SJCRH30 (cell line): ENCODE results near the gene MLYCD. TPM values are rescaled to one million over a fixed set of nuclear protein-coding genes. Genes with fewer than 3 reads are reported as not detected.

Experiments
- DNase-seq, 2 experiments: peaks; one replicate each; pipeline ENCODE4 v3.0.0-alpha.2; 2015 to 2020
- H3K27ac ChIP-seq: fragments of 250-450 bp; sonication (Bioruptor Pico); 2 replicates; pipeline ENCODE4 v1.5.1; 2020; ENCODE audit warnings: mild to moderate bottlenecking, moderate library complexity
- H3K27me3 ChIP-seq: fragments of 250-450 bp; sonication (Bioruptor Pico); 2 replicates; pipeline ENCODE4 v1.5.1; 2020; ENCODE audit warnings: mild to moderate bottlenecking, moderate library complexity
- H3K36me3 ChIP-seq: fragments of 250-450 bp; sonication (Bioruptor Pico); 2 replicates; pipeline ENCODE4 v1.5.1; 2020; ENCODE audit warnings: mild to moderate bottlenecking, moderate library complexity
- H3K4me1 ChIP-seq: fragments of 250-450 bp; sonication (Bioruptor Pico); 2 replicates; pipeline ENCODE4 v1.5.1; 2020; ENCODE audit warnings: mild to moderate bottlenecking, moderate library complexity
- H3K4me3 ChIP-seq: fragments of 250-450 bp; sonication (Bioruptor Pico); 2 replicates; pipeline ENCODE4 v1.5.1; 2020; ENCODE audit warnings: mild to moderate bottlenecking, moderate library complexity
- H3K9me3 ChIP-seq: fragments of 250-450 bp; sonication (Bioruptor Pico); replicated peaks from 2 replicates; pipeline ENCODE4 v1.5.1; 2020; ENCODE audit warnings: mild to moderate bottlenecking, moderate library complexity
- total RNA-seq: library from RNA; depleted of rRNA; stranded (reverse); fragments of >200 nt; shearing (Covaris generic); gene quantifications from 2 replicates; pipeline ENCODE4 v1.2.3, GENCODE V29; 2014; rRNA removed

The MLYCD gene
- total RNA-seq, 1 experiment from 2014 or later = 1.1 TPM

DNA sequence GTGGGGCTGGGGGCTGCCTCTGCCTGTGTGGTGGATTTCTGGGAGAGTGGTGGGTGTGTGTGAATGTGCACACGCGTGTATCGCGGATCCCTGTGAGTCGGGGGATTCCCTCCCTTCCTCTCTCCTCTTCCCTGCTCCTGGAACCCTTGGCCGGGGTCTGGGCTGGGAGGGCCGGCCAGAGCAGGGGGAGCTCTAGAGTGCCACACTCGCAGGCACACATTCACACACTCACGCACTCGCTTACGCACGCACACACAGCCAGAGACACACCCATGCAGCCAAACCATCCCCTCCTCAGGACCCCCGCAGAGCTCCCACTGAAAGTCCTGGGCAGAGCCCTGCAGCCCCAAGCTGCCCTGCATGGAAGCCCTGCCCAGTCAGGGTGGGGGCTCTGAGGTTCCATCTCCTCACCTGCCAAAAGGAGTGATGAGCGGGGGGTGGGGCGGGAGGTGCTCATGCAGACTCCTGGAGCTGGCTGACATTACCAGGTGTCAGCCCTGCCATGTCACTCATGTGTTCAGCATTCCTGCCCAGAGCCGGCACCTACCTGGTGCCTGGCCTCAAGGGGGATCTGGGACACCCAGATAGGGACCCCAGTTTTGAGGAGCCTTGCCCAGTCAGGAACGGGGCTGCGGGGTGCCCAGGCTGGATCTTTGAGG lies 71.0 kb downstream of the MLYCD start:
- no peak overlapping the region for H3K27ac ChIP-seq
- H3K27me3 ChIP-seq = no peaks in the 10 kb centered on the region
- no peaks in the 10 kb centered on the region for H3K36me3 ChIP-seq
- no peak overlapping the region for H3K4me3 ChIP-seq
- no peaks in the 10 kb centered on the region for H3K4me1 ChIP-seq
- DNase-seq = no peak
- H3K9me3 ChIP-seq = no peaks in the 10 kb centered on the region

DNA sequence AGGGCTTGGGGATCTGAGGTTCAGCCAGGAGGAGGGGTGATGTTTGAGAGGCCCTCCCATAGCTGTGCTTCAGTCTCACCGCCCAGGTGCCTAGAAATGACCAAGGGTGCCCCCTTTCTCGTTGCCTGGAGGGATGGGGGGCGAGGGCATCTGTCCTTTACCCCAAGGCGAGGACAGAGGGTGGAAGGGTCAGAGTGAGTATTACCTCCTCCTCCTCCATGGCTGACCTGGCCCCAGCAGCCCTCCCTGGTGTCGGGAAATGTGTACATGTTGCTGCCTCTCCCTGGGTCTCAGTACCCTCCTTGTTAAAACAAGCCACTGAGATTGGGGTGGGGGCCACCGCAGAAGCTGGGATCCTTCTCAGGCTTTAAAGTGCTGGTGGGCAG lies 71.5 kb downstream of the MLYCD start:
- no peaks in the 10 kb centered on the region for H3K36me3 ChIP-seq
- no peaks in the 10 kb centered on the region for H3K27me3 ChIP-seq
- no peak for DNase-seq
- H3K27ac ChIP-seq = no peak overlapping the region
- H3K4me3 ChIP-seq = no peak overlapping the region
- H3K9me3 ChIP-seq = no peaks in the 10 kb centered on the region
- no peaks in the 10 kb centered on the region for H3K4me1 ChIP-seq

DNA sequence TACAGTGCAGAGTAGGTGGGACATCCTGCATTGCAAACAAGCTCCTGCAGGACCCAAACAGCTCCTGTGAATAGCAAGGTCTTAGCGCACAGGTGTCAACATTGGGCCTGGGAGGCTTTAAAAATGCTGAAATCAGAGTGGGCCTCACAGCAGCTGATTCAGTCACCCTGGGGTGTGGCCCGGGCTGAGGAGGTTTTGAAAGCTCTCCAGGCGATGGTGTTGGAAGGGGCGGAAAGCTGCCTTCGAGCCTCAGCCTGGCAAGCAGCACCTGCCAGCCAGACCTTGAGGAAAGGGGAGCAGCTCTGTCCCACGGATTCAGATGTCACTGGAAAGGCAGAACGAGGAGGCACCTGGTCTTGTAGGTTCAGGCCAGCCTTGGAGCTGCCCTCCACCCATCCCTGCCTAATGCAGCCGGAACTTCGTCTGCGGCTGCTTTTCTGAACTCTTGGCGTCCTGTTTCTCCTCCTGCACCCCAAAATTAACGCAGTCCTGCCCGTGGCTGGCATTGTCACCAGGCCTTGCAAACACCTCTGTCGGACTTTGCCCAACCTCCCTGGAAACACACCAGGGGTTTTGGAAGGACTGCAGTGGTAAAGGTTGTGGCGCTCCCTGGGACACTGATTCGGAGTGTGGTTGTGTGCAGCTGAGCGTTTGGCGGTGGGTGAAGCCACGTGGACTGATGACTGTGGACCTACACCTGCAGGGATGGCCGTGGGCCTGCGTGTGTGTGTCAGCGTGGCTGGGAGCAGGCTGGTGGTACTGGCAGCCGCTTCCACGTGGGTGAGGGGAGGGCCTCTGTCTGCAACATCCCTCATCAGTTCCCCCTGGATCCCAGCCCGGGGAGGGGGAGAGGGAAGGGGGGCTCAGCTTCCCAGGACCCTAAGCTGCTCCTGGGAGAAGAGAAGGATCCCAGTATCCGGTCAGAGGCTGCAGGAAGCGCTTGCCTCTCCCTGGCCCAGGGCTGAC lies 72.5 kb downstream of the MLYCD start:
- no peak for DNase-seq
- Histone ChIP-seq H3K27me3 (no peaks in the 10 kb centered on the region), H3K9me3 (no peaks in the 10 kb centered on the region), H3K4me1 (no peaks in the 10 kb centered on the region), H3K36me3 (no peaks in the 10 kb centered on the region), H3K4me3 (no peak overlapping the region), H3K27ac (no peak overlapping the region)

DNA sequence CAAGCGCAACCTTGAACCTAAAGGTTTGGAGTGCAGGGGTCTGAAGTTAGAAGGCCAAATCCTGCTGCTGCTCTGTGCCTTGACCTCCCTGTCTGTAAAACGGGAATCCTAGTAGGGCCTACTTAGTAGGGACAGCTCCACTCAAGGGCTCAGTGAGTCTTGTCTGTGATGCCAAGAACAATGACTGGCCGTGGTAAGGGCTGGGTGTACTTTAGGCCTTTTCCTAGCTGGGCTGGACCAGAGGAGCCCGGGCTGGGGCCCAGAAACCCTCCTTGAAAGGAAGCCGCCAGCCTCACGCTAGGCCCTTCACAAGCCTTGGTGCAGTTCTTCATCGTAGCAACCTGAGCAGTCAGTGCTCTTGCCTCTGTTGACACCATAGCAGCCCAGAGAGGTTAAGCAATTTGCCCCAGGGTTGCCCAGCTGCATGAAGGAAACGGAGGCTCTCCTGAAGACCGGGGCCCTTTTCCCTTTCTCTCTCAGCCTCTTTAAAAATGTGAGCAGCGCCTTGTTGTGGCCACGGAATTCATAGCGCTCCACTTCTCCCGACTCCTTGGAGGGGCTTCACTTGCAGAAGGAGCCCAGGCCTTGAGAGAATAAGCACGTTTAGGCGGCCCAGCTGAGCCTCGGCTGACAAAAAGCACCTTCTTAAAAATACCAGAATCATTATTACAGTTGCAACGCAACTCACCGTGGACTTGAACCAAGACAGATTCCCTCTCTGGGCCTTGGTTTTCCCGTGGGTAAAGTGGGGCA lies 73.5 kb downstream of the MLYCD start:
- no peaks in the 10 kb centered on the region for H3K4me1 ChIP-seq
- no peak for DNase-seq

DNA sequence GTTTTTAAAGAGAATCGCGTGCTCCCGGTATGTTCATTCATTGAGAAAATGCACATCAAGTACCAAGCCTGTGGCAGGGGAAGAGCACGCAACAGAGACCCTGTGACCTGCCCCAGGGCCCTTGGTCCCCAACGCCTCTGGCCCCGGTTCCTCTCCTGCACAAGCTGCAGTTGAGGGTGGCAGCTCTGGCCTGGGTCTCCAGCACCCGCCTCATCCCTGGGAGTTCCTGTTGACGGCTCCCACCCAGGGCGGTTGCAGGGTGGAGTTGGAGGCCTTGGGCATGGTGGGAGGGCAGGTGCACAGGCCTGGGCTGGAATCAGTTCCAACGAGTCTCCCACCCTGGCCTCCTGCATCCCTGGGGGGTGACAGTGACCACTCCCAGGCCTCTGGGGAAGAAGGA lies 74.2 kb downstream of the MLYCD start:
- no peak overlapping the region for H3K27ac ChIP-seq
- no peak for DNase-seq
- no peaks in the 10 kb centered on the region for H3K9me3 ChIP-seq
- no peaks in the 10 kb centered on the region for H3K27me3 ChIP-seq
- no peaks in the 10 kb centered on the region for H3K4me1 ChIP-seq
- H3K4me3 ChIP-seq = no peak overlapping the region
- no peaks in the 10 kb centered on the region for H3K36me3 ChIP-seq

More for the DNA sequence above, 73.5 kb downstream of the MLYCD start:
- H3K4me3 ChIP-seq = no peak overlapping the region
- H3K27me3 ChIP-seq = no peaks in the 10 kb centered on the region
- H3K9me3 ChIP-seq = no peaks in the 10 kb centered on the region
- no peaks in the 10 kb centered on the region for H3K36me3 ChIP-seq
- no peak overlapping the region for H3K27ac ChIP-seq

DNA sequence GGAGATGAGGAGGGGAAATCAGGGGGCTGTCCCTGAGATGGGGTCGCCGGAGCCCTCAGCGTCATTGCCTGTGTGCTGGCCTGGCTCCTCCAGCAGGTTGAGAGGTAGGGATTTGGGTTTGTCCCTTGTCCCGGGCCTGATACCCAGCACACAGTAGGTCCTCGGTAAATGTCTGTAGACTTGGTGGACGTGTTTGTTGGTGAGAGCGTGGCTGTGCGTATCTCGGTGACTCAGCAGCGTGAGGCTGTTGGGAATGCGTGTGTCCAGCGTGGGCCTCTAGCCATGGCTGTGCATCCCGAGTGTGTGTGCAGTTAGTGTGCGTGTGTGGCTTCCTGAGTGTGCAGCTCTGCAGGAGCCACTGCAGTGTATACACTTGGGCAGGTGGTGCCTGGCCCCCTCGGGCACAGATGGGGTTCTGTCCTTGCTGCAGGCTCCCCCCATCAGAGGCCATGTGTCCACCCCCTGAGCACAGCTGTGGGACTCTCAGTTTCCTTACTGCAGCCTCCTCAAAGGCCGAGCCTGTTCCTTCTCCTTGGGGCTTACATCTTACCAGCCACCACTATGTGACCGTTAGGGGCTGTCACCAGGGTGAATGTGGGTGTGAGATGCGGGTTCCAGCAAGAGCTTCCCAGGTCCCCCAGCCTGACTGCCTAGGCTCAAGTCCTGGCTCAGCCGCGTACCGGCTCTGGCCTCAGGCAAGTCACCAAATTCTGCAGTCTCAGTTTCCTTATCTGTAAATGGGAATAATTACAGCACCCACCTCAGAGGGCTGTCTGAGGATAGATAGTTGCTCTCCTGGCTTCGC lies 74.9 kb downstream of the MLYCD start:
- no peak for DNase-seq
- no peak overlapping the region for H3K4me3 ChIP-seq
- no peaks in the 10 kb centered on the region for H3K36me3 ChIP-seq
- H3K9me3 ChIP-seq = no peaks in the 10 kb centered on the region
- H3K27ac ChIP-seq = no peak overlapping the region
- H3K4me1 ChIP-seq = no peaks in the 10 kb centered on the region
- no peaks in the 10 kb centered on the region for H3K27me3 ChIP-seq

DNA sequence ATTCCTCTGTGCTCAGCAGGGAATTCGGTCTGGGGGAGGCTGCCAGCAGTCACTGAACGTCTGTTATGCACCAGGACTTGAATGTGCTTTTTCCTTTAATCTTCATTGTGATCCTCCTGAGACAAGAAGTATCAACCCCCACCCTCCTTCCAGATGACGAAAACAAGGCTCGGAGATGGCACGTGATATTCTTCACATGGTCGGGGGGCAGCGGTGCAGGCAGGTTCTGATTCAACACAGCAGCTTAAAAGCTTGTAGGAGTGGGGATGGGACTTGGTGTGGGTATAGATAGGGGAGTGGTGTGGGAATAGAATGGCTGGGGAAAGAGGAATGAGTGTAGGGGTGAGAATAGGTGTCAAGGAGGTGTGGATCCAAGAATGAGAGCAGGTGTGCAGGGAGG lies 75.6 kb downstream of the MLYCD start:
- DNase-seq = no peak
- H3K9me3 ChIP-seq = no peaks in the 10 kb centered on the region
- no peaks in the 10 kb centered on the region for H3K27me3 ChIP-seq
- no peaks in the 10 kb centered on the region for H3K36me3 ChIP-seq
- H3K4me3 ChIP-seq = no peak overlapping the region
- H3K27ac ChIP-seq = no peak overlapping the region
- H3K4me1 ChIP-seq = no peaks in the 10 kb centered on the region

DNA sequence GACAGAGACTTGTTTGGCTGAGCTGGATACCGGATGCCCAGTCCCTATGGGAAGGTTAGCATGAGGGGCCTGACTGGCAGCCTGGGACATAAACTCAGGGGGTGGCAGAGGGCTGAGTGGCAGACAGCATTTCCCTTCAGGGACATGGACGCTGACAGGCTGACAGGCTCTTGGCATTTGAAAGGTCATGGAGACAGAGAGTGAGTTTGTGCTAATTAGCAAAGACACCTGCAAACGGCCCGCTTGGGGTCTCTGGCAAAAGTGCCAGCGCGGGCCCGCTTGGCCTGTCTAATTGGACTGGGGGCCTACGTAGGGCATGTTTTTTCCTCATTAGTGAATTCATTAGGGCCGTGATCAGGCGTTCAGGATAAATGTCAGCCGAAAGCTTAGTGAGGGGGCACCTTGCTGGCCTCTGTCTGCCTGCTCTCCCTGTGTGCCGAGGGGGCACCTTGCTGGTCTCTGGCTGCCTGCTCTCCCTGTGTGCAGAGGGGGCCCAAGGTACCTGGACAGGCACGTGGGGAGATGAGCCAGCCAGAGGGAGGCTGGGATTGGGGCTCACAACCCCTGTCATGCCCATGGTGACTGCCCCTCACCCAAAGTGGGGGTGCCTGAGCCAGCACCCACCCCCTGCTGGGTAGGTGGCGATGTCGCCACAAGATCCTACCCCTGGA lies 76.8 kb downstream of the MLYCD start:
- Histone ChIP-seq H3K36me3 (no peaks in the 10 kb centered on the region), H3K4me1 (no peaks in the 10 kb centered on the region), H3K9me3 (no peaks in the 10 kb centered on the region), H3K27ac (no peak overlapping the region), H3K27me3 (no peaks in the 10 kb centered on the region), H3K4me3 (no peak overlapping the region)
- no peak for DNase-seq

Other genes with a start within 250 kb of the MLYCD start
- 198 and 204 TPM in 2 replicates for gene HSBP1, start 91.1 kb upstream of the MLYCD start, total RNA-seq
- 1.7 and 2.1 TPM in 2 replicates for gene OSGIN1, start 54.1 kb downstream of the MLYCD start, total RNA-seq
- gene NECAB2, start 69.1 kb downstream of the MLYCD start, total RNA-seq = 0.08 and 0.10 TPM in 2 replicates
- not detected in 2 replicates for gene SLC38A8, start 143.7 kb downstream of the MLYCD start, total RNA-seq
- 38.2 and 39.2 TPM in 2 replicates for gene MBTPS1, start 217.8 kb downstream of the MLYCD start, total RNA-seq
- gene HSDL1, start 246.1 kb downstream of the MLYCD start, total RNA-seq = 22.1 and 22.5 TPM in 2 replicates
- 0.18 TPM in 1 of 2 replicates, not detected in the other for gene DNAAF1, start 246.2 kb downstream of the MLYCD start, total RNA-seq